Stomach (tissue), 4 donors: ENCODE measurements around the gene RNF123.

ENCODE experiments used
- CTCF ChIP-seq, 7 experiments: fragments of 450-650 bp in 4 of 7; fragments of 200-600 bp in 3 of 7; sonication (generic) in 3 of 7; IDR thresholded peaks; one replicate each; pipeline ENCODE4 v1.5.1; 2016 to 2019; ENCODE audit warnings: antibody characterized with exemption in 7 of 7, control low read depth in 2 of 7, mild to moderate bottlenecking in 1 of 7
- POLR2A ChIP-seq, 4 donors: fragments of 450-650 bp; IDR thresholded peaks; one replicate each; pipeline ENCODE4 v1.6.1; 2016; ENCODE audit warnings: antibody characterized with exemption in 4 of 4, control low read depth in 2 of 4, mild to moderate bottlenecking in 1 of 4, moderate library complexity in 1 of 4
- POLR2AphosphoS5 ChIP-seq, 3 donors: sonication (generic); formaldehyde crosslinking; IDR thresholded peaks; one replicate each; pipeline ENCODE4 v1.6.1; 2016; ENCODE audit warnings: antibody characterized with exemption in 3 of 3

DNA sequence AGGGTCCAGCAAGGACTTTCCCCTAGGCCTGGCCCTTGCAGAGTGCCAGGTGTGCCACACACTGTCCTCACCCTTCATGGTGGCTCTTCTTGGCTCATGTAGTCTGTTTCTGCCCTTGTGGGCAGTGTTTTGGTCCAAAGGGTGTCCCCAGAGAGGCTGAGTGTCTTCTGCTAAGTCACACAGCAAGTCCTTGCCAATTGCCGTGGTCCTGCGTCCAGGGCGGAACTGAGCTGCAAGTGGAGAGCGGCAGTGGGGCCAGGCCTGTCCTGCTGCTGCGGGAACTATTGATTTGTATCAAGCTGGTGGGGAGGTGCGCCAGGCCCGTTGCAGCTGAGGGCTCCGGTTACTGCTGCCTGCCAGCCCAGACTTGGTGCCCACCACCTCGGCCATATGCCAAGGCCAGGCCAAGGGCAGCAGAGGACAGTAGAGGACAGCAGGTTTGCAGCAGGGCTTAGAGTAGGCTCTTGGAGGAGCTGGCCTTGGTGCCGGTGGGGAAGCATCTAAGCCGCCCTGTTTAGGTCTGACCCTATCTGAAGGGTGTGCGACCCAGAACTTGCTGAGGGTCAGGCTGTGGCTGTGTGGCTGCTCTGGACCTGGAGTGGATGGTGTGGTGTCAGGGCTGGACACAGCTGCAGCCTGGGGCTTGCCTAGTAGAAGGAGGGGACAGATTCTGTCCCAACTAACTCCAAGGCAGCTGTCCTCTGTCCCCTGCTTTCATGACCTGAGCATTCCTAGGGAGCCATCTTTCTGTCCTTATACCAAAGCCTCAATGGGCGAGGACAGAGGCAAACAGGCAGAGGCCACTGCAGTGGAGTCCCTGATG, 25.6 kb downstream of the RNF123 start:
- TF ChIP-seq CTCF (IDR thresholded peaks at IDR 0.05) (no peak), POLR2AphosphoS5 (IDR thresholded peaks at IDR 0.05) (no peak), POLR2A (IDR thresholded peaks at IDR 0.05) (no peak)
